Activated CD8-positive, alpha-beta T cell treated with anti-CD3 and anti-CD28 coated beads for 36 hours (primary cell): ENCODE measurements around the gene MCU. TPM values are rescaled to one million over a fixed set of nuclear protein-coding genes. Genes with fewer than 3 reads are reported as not detected.
A peak's percentile ranks its signal among the peaks of the same experiment; 100 is the strongest.

Source experiments
- ATAC-seq: fragments of 200-7000 bp; cut with Tn5 transposase; one replicate; pipeline ENCODE4 v1.10.0; 2021; ENCODE audit warnings: mild to moderate bottlenecking, moderate library complexity
- CTCF ChIA-PET: fragments of 350-600 bp; sonication (Branson Sonifier 250); formaldehyde crosslinking; loops from one replicate; lab custom pipeline; 2021; ENCODE audit warnings: antibody characterized with exemption; lab: Charles Lee
- POLR2A ChIA-PET: fragments of 350-600 bp; sonication (Branson Sonifier 250); formaldehyde crosslinking; loops from one replicate; lab custom pipeline; 2021; ENCODE audit warnings: antibody characterized with exemption; lab: Charles Lee
- DNase-seq: peaks from one replicate; pipeline ENCODE4 v3.0.0-alpha.2; 2020
- H3K27ac Mint-ChIP-seq: one replicate; pipeline ENCODE4 v1.8.0; 2021; ENCODE audit warnings: mild to moderate bottlenecking, mixed read lengths
- H3K27me3 Mint-ChIP-seq: one replicate; pipeline ENCODE4 v1.8.0; 2021; ENCODE audit warnings: mixed read lengths
- H3K36me3 Mint-ChIP-seq: one replicate; pipeline ENCODE4 v1.8.0; 2021; ENCODE audit warnings: low read depth, mixed read lengths
- H3K4me1 Mint-ChIP-seq: one replicate; pipeline ENCODE4 v1.8.0; 2021; ENCODE audit warnings: low read depth, mixed read lengths
- H3K4me3 Mint-ChIP-seq: one replicate; pipeline ENCODE4 v1.8.0; 2021; ENCODE audit warnings: mild to moderate bottlenecking, moderate library complexity, mixed read lengths
- H3K9me3 Mint-ChIP-seq: one replicate; pipeline ENCODE4 v1.8.0; 2021; ENCODE audit warnings: mixed read lengths
- CTCF ChIP-seq: fragments of 200-600 bp; IDR thresholded peaks from one replicate; pipeline ENCODE4 v1.8.0; 2022; ENCODE audit warnings: antibody characterized with exemption, mild to moderate bottlenecking
- intact Hi-C: fragments of 100-400 bp; cut with micrococcal nuclease; formaldehyde crosslinking; loops from one replicate; pipeline ENCODE4 v1.10.0; 2022
- total RNA-seq, 2 experiments: library from RNA; stranded (reverse); gene quantifications; one replicate each; pipeline ENCODE4 v1.2.3, GENCODE V29; 2021

The MCU gene
- total RNA-seq, 2 experiments from 2014 or later, result 17.1 to 18.3 TPM

GRCh38 chr10:72794260-72794659 is 102.3 kb downstream of the MCU start:
- no peaks in the 10 kb centered on the region for H3K36me3 Mint-ChIP-seq
- ChIA-PET POLR2A (no interaction called here), CTCF (no interaction called here)
- no peak overlapping the region for H3K27ac Mint-ChIP-seq
- no peaks in the 10 kb centered on the region for H3K9me3 Mint-ChIP-seq
- ATAC-seq, result no peak
- no peak for DNase-seq
- H3K4me3 Mint-ChIP-seq, result no peak overlapping the region
- no peaks in the 10 kb centered on the region for H3K27me3 Mint-ChIP-seq
- intact Hi-C loops, result no loop called here
- peaks cover 7% of the 10 kb centered on the region for H3K4me1 Mint-ChIP-seq
- TF ChIP-seq CTCF, result no peak

GRCh38 chr10:72796042-72796441 is 104.1 kb downstream of the MCU start:
- Mint-ChIP-seq H3K4me1 (peaks cover 7% of the 10 kb centered on the region), H3K36me3 (no peaks in the 10 kb centered on the region), H3K27me3 (no peaks in the 10 kb centered on the region), H3K9me3 (no peaks in the 10 kb centered on the region), H3K27ac (no peak overlapping the region), H3K4me3 (no peak overlapping the region)
- ChIA-PET CTCF (no interaction called here), POLR2A (no interaction called here)
- DNase-seq (peak; percentile 11), ATAC-seq (no peak)
- TF ChIP-seq CTCF, result no peak
- intact Hi-C loops, result no loop called here

- DNase-seq (no peak), ATAC-seq (no peak)
- Mint-ChIP-seq H3K9me3 (no peaks in the 10 kb centered on the region), H3K4me3 (no peak overlapping the region), H3K4me1 (peaks cover 8% of the 10 kb centered on the region), H3K27me3 (no peaks in the 10 kb centered on the region), H3K36me3 (no peaks in the 10 kb centered on the region), H3K27ac (no peak overlapping the region)
- CTCF ChIA-PET, result no interaction called here
- intact Hi-C loops, result no loop called here
- POLR2A ChIA-PET, result no interaction called here
- TF ChIP-seq CTCF, result no peak
Observed at GRCh38 chr10:72796538-72796937, 104.6 kb downstream of the MCU start.

- no peaks in the 10 kb centered on the region for H3K9me3 Mint-ChIP-seq
- no peak for ATAC-seq
- no peak overlapping the region for H3K4me3 Mint-ChIP-seq
- CTCF ChIA-PET, result no interaction called here
- H3K4me1 Mint-ChIP-seq, result peaks cover 16% of the 10 kb centered on the region
- no peak overlapping the region for H3K27ac Mint-ChIP-seq
- H3K36me3 Mint-ChIP-seq, result no peaks in the 10 kb centered on the region
- H3K27me3 Mint-ChIP-seq, result no peaks in the 10 kb centered on the region
- TF ChIP-seq CTCF, result no peak
- DNase-seq, result no peak
- POLR2A ChIA-PET, result interaction anchor here (0.6 kb wide), 1 partner anchor 28 kb away, joined by 4 read pairs; no protein-coding TSS in a partner anchor
- intact Hi-C loops, result no loop called here
Observed at GRCh38 chr10:72800000-72800740, 108.2 kb downstream of the MCU start.

GRCh38 chr10:72800741-72801092 is 108.8 kb downstream of the MCU start:
- no peak overlapping the region for H3K27ac Mint-ChIP-seq
- H3K27me3 Mint-ChIP-seq, result no peaks in the 10 kb centered on the region
- no peak overlapping the region for H3K4me3 Mint-ChIP-seq
- POLR2A ChIA-PET, result interaction anchor here (0.6 kb wide), 1 partner anchor 28 kb away, joined by 4 read pairs; no protein-coding TSS in a partner anchor
- H3K4me1 Mint-ChIP-seq, result peaks cover 16% of the 10 kb centered on the region
- ATAC-seq, result no peak
- intact Hi-C loops, result no loop called here
- H3K9me3 Mint-ChIP-seq, result no peaks in the 10 kb centered on the region
- CTCF ChIA-PET, result no interaction called here
- H3K36me3 Mint-ChIP-seq, result no peaks in the 10 kb centered on the region
- no peak for DNase-seq
- TF ChIP-seq CTCF, result no peak
